Trophoblast cell (in vitro differentiated cells and primary cell): ENCODE measurements around the gene SAXO1.

Experiments used
- DNase-seq, 2 donors: peaks; one replicate each; pipeline ENCODE4 v3.0.0-alpha.2; 2016
- H2AFZ ChIP-seq: 2 replicates; pipeline ENCODE4 v1.6.1; 2013; ENCODE audit warnings: low read length, moderate library complexity, mild to moderate bottlenecking; ENCODE audit not compliant: insufficient read depth, poor library complexity
- H2AK5ac ChIP-seq: 2 replicates; pipeline ENCODE4 v1.6.1; 2013; ENCODE audit warnings: mild to moderate bottlenecking, low read length
- H2BK120ac ChIP-seq: 2 replicates; pipeline ENCODE4 v1.6.1; 2013; ENCODE audit warnings: low read length, mild to moderate bottlenecking, moderate library complexity; ENCODE audit not compliant: insufficient read depth, poor library complexity
- H2BK12ac ChIP-seq: 2 replicates; pipeline ENCODE4 v1.6.1; 2013; ENCODE audit warnings: mild to moderate bottlenecking, low read length, moderate library complexity
- H2BK5ac ChIP-seq: 2 replicates; pipeline ENCODE4 v1.6.1; 2013; ENCODE audit warnings: low read length, low read depth, moderate library complexity, mild to moderate bottlenecking; ENCODE audit not compliant: poor library complexity
- H3K14ac ChIP-seq: 2 replicates; pipeline ENCODE4 v1.6.1; 2013; ENCODE audit warnings: mild to moderate bottlenecking, low read length
- H3K18ac ChIP-seq: 2 replicates; pipeline ENCODE4 v1.6.1; 2013; ENCODE audit warnings: mild to moderate bottlenecking, low read length
- H3K23ac ChIP-seq: 2 replicates; pipeline ENCODE4 v1.6.1; 2013; ENCODE audit warnings: low read length
- H3K27ac ChIP-seq: 2 replicates; pipeline ENCODE4 v1.5.1; 2013; ENCODE audit warnings: low read depth, mild to moderate bottlenecking, inconsistent platforms, low read length, moderate library complexity
- H3K27me3 ChIP-seq: 2 replicates; pipeline ENCODE4 v1.6.1; 2013; ENCODE audit warnings: inconsistent platforms, mild to moderate bottlenecking, low read length, moderate library complexity; ENCODE audit not compliant: insufficient read depth
- H3K36me3 ChIP-seq, 2 experiments: 1 replicate in 1 of 2; 2 replicates in 1 of 2; pipeline ENCODE4 v1.6.1; 2013; ENCODE audit warnings: low read length in 2 of 2, mild to moderate bottlenecking in 2 of 2, moderate library complexity in 1 of 2; ENCODE audit not compliant: insufficient read depth in 2 of 2, control insufficient read depth in 1 of 2
- H3K4ac ChIP-seq: 2 replicates; pipeline ENCODE4 v1.6.1; 2013; ENCODE audit warnings: low read depth, mild to moderate bottlenecking, low read length, moderate library complexity
- H3K4me1 ChIP-seq, 2 experiments: 1 replicate in 1 of 2; 2 replicates in 1 of 2; pipeline ENCODE4 v1.6.1; 2013; ENCODE audit warnings: low read length in 2 of 2, mild to moderate bottlenecking in 2 of 2, moderate library complexity in 1 of 2; ENCODE audit not compliant: insufficient read depth in 2 of 2, control insufficient read depth in 1 of 2
- H3K4me2 ChIP-seq: 2 replicates; pipeline ENCODE4 v1.6.1; 2013; ENCODE audit warnings: inconsistent platforms, mild to moderate bottlenecking, low read length, moderate library complexity
- H3K4me3 ChIP-seq: 2 replicates; pipeline ENCODE4 v1.5.1; 2013; ENCODE audit warnings: mild to moderate bottlenecking, low read depth, low read length, inconsistent platforms
- H3K79me1 ChIP-seq: one replicate; pipeline ENCODE4 v1.6.1; 2013; ENCODE audit warnings: low read length
- H3K79me2 ChIP-seq: 2 replicates; pipeline ENCODE4 v1.6.1; 2013; ENCODE audit warnings: low read length, mild to moderate bottlenecking; ENCODE audit not compliant: control insufficient read depth, insufficient read depth, poor library complexity
- H3K9ac ChIP-seq: 2 replicates; pipeline ENCODE4 v1.6.1; 2013; ENCODE audit warnings: mild to moderate bottlenecking, low read length
- H3K9me3 ChIP-seq: 2 replicates; pipeline ENCODE4 v1.6.1; 2013; ENCODE audit warnings: low read depth, mild to moderate bottlenecking, control low read depth, inconsistent platforms, low read length; ENCODE audit not compliant: insufficient read depth
- H4K12ac ChIP-seq: 2 replicates; pipeline ENCODE4 v1.6.1; 2013; ENCODE audit warnings: low read depth, mild to moderate bottlenecking, low read length, moderate library complexity
- H4K8ac ChIP-seq: 2 replicates; pipeline ENCODE4 v1.6.1; 2013; ENCODE audit warnings: low read depth, mild to moderate bottlenecking, low read length, moderate library complexity
- H4K91ac ChIP-seq: one replicate; pipeline ENCODE4 v1.6.1; 2013; ENCODE audit warnings: low read depth, mild to moderate bottlenecking, low read length, moderate library complexity
- WGBS: extraction: QIAGEN DNeasy Blood & Tissue Kit; methylation state at CpG from one replicate; pipeline ENCODE4 v1.1.7; 2013; ENCODE audit warnings: missing lambda C conversion rate; ENCODE audit not compliant: insufficient read length, insufficient coverage; ENCODE audit errors: extremely low coverage; 5-methylcytosine and 5-hydroxymethylcytosine counted together

SAXO1 gene

DNA sequence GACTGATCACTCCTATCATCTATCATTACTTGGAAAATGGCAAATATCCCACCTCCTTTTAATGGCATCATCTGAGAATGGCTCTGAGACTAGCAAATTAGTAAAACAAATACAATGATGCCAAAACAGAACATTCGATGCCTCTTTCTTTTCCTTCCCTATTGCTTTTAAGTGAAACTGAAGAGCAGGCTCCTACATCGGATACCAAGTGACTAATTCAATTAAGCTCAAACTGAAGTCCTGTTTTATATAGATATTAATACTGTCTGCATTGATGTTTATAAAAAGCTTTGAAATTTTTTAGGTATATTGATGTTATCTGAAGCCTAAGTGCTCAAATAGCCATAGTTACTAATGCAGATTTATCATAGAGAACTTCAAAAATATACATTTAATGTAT, 43.9 kb downstream of the SAXO1 start:
- H4K12ac ChIP-seq, result no peak overlapping the region

GRCh38 chr9:18988003-18988402, 45.0 kb downstream of the SAXO1 start:
- Histone ChIP-seq H4K8ac (no peak overlapping the region), H3K4me1 (no peaks in the 10 kb centered on the region), H4K12ac (no peak overlapping the region), H3K79me2 (no peaks in the 10 kb centered on the region), H2AK5ac (no peak overlapping the region), H3K36me3 (no peaks in the 10 kb centered on the region), H3K4ac (no peak overlapping the region), H3K27ac (no peak overlapping the region), H3K4me2 (no peak overlapping the region), H3K9ac (no peak overlapping the region), H3K18ac (no peak overlapping the region), H2AFZ (no peak overlapping the region), H2BK12ac (no peak overlapping the region), H4K91ac (no peak overlapping the region), H2BK5ac (no peak overlapping the region), H3K9me3 (no peaks in the 10 kb centered on the region), H3K14ac (no peak overlapping the region), H2BK120ac (no peak overlapping the region), H3K27me3 (no peaks in the 10 kb centered on the region), H3K79me1 (no peaks in the 10 kb centered on the region), H3K23ac (no peak overlapping the region), H3K4me3 (no peak overlapping the region)
- DNase-seq, result no peak

More for the DNA sequence above, 43.9 kb downstream of the SAXO1 start:
- H4K91ac ChIP-seq, result no peak overlapping the region
- no peak overlapping the region for H2AK5ac ChIP-seq
- no peaks in the 10 kb centered on the region for H3K36me3 ChIP-seq
- no peak overlapping the region for H3K27ac ChIP-seq
- no peak overlapping the region for H3K18ac ChIP-seq
- no peaks in the 10 kb centered on the region for H3K79me1 ChIP-seq
- no peak overlapping the region for H3K4ac ChIP-seq
- no peak for DNase-seq
- no peak overlapping the region for H2BK5ac ChIP-seq
- WGBS, result no CpG with 5 or more reads among the region's 2 CpGs
- H3K79me2 ChIP-seq, result no peaks in the 10 kb centered on the region
- no peak overlapping the region for H2BK120ac ChIP-seq
- no peak overlapping the region for H3K4me3 ChIP-seq
- H3K4me2 ChIP-seq, result no peak overlapping the region
- no peaks in the 10 kb centered on the region for H3K9me3 ChIP-seq
- H4K8ac ChIP-seq, result no peak overlapping the region
- H3K4me1 ChIP-seq, result no peaks in the 10 kb centered on the region
- H3K14ac ChIP-seq, result no peak overlapping the region
- H2AFZ ChIP-seq, result no peak overlapping the region
- H3K27me3 ChIP-seq, result no peaks in the 10 kb centered on the region
- H2BK12ac ChIP-seq, result no peak overlapping the region
- no peak overlapping the region for H3K9ac ChIP-seq
- H3K23ac ChIP-seq, result no peak overlapping the region

GRCh38 chr9:18985996-18986395, 47.0 kb downstream of the SAXO1 start:
- Histone ChIP-seq H3K9ac (no peak overlapping the region), H3K36me3 (no peaks in the 10 kb centered on the region), H3K18ac (no peak overlapping the region), H3K14ac (no peak overlapping the region), H3K4ac (no peak overlapping the region), H3K27me3 (no peaks in the 10 kb centered on the region), H3K23ac (no peak overlapping the region), H2AFZ (no peak overlapping the region), H3K4me1 (no peaks in the 10 kb centered on the region), H3K9me3 (no peaks in the 10 kb centered on the region), H4K91ac (no peak overlapping the region), H2AK5ac (no peak overlapping the region), H2BK120ac (no peak overlapping the region), H3K27ac (no peak overlapping the region), H3K4me2 (no peak overlapping the region), H4K12ac (no peak overlapping the region), H3K79me1 (no peaks in the 10 kb centered on the region), H3K4me3 (no peak overlapping the region), H2BK12ac (no peak overlapping the region), H4K8ac (no peak overlapping the region), H3K79me2 (no peaks in the 10 kb centered on the region), H2BK5ac (no peak overlapping the region)
- no peak for DNase-seq

DNA sequence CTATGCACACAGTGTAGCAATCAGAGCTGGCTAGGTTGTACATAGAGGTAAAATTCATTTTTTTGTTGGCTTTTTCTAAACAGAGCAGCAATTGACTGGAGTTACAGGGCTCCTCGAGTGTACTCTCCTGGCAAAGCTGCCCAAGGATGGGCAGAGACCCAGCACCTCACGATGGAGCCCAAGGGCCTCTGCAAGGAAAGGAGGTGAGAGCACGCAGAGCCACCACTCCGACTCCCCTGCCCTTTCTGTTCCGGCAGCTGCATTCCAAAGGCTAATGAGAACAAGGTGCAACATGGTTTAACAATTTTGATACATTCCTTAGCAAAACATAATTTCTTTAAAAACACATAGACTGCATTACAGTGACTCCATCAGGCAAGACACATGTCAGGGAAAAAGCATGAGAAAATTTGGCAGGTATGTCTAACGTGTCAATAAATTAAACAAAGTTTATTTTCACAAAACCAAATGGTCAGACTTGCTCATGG, 47.5 kb downstream of the SAXO1 start:
- no CpG with 5 or more reads among the region's 6 CpGs for WGBS
- H3K79me2 ChIP-seq, result no peaks in the 10 kb centered on the region
- H3K27me3 ChIP-seq, result no peaks in the 10 kb centered on the region
- no peak overlapping the region for H3K4me3 ChIP-seq
- H2BK12ac ChIP-seq, result no peak overlapping the region
- no peak overlapping the region for H3K18ac ChIP-seq
- H4K12ac ChIP-seq, result no peak overlapping the region
- H3K36me3 ChIP-seq, result no peaks in the 10 kb centered on the region
- no peak overlapping the region for H2BK120ac ChIP-seq
- no peak overlapping the region for H3K14ac ChIP-seq
- no peak overlapping the region for H3K23ac ChIP-seq
- no peaks in the 10 kb centered on the region for H3K9me3 ChIP-seq
- H2AFZ ChIP-seq, result no peak overlapping the region
- no peaks in the 10 kb centered on the region for H3K79me1 ChIP-seq
- DNase-seq, result no peak
- no peak overlapping the region for H2AK5ac ChIP-seq
- no peak overlapping the region for H4K91ac ChIP-seq
- H4K8ac ChIP-seq, result no peak overlapping the region
- H3K9ac ChIP-seq, result no peak overlapping the region
- H3K4me2 ChIP-seq, result no peak overlapping the region
- no peak overlapping the region for H2BK5ac ChIP-seq
- no peaks in the 10 kb centered on the region for H3K4me1 ChIP-seq
- no peak overlapping the region for H3K27ac ChIP-seq
- no peak overlapping the region for H3K4ac ChIP-seq

DNA sequence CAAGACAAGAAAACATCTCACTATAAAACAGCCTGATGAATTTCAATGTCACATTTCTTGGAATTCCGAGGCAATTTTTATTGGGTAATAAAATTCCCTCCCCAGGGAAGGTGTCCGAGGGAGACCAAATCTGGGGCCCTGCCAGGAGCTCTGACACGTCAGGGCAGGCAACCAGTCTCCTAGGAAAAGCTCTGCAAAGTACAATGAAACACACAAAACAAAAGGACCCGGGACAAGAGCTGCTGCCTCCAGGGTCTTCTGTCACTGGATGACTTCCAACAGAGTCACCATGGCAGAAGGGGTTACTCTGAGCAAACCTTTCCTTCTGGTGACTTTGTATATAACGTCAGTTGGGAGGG, 50.8 kb downstream of the SAXO1 start:
- Histone ChIP-seq H3K4me3 (no peak overlapping the region), H3K23ac (no peak overlapping the region), H2AK5ac (no peak overlapping the region), H4K12ac (no peak overlapping the region), H2AFZ (no peak overlapping the region), H3K36me3 (no peaks in the 10 kb centered on the region), H2BK12ac (no peak overlapping the region), H4K8ac (no peak overlapping the region), H3K9ac (no peak overlapping the region), H3K4ac (no peak overlapping the region), H4K91ac (no peak overlapping the region), H3K4me2 (no peak overlapping the region), H3K9me3 (no peaks in the 10 kb centered on the region), H3K14ac (no peak overlapping the region), H3K79me2 (no peaks in the 10 kb centered on the region), H3K27ac (no peak overlapping the region), H3K18ac (no peak overlapping the region), H3K27me3 (no peaks in the 10 kb centered on the region), H2BK5ac (no peak overlapping the region), H3K4me1 (no peaks in the 10 kb centered on the region), H3K79me1 (no peaks in the 10 kb centered on the region), H2BK120ac (no peak overlapping the region)
- no CpG with 5 or more reads among the region's 5 CpGs for WGBS
- DNase-seq, result no peak
